HEK293T (cell line): ENCODE measurements around the gene TLE1.

ENCODE experiments used
- CTCF ChIA-PET: fragments of 350-600 bp; formaldehyde crosslinking; extraction: SDS; loops from one replicate; lab custom pipeline; 2021; ENCODE audit warnings: antibody characterized with exemption, inconsistent platforms; lab: Yijun Ruan, JAX
- POLR2A ChIA-PET: fragments of 350-600 bp; formaldehyde crosslinking; extraction: SDS; loops from one replicate; lab custom pipeline; 2020; ENCODE audit warnings: antibody characterized with exemption, inconsistent platforms; lab: Yijun Ruan, JAX
- DNase-seq: peaks from one replicate; pipeline ENCODE4 v3.0.0; 2012; ENCODE audit warnings: mixed read lengths; ENCODE audit errors: extremely low spot score
- ARNT ChIP-seq: fragments of 450-650 bp; IDR thresholded peaks from 2 replicates; pipeline ENCODE4 v1.6.1; 2017; ENCODE audit warnings: mild to moderate bottlenecking
- BHLHE40 ChIP-seq: fragments of 450-650 bp; IDR thresholded peaks from 2 replicates; pipeline ENCODE4 v1.6.1; 2016; ENCODE audit warnings: mild to moderate bottlenecking, moderate library complexity, borderline replicate concordance
- CTBP1 ChIP-seq: fragments of 450-650 bp; IDR thresholded peaks from 2 replicates; pipeline ENCODE4 v1.6.1; 2016; ENCODE audit warnings: borderline replicate concordance
- ELF4 ChIP-seq: fragments of 450-650 bp; IDR thresholded peaks from 2 replicates; pipeline ENCODE4 v1.6.1; 2017; ENCODE audit warnings: antibody characterized with exemption
- FOXA1 ChIP-seq: fragments of 450-650 bp; IDR thresholded peaks from 2 replicates; pipeline ENCODE4 v1.6.1; 2016; ENCODE audit warnings: mild to moderate bottlenecking
- FOXK2 ChIP-seq: fragments of 450-650 bp; IDR thresholded peaks from 2 replicates; pipeline ENCODE4 v1.6.1; 2016; ENCODE audit warnings: mild to moderate bottlenecking
- FOXM1 ChIP-seq: fragments of 450-650 bp; IDR thresholded peaks from 2 replicates; pipeline ENCODE4 v1.6.1; 2017; ENCODE audit warnings: mild to moderate bottlenecking, borderline replicate concordance
- HDGF ChIP-seq: fragments of 450-650 bp; IDR thresholded peaks from 2 replicates; pipeline ENCODE4 v1.6.1; 2017; ENCODE audit warnings: antibody characterized with exemption, borderline replicate concordance
- L3MBTL2 ChIP-seq: fragments of 450-650 bp; conservative IDR thresholded peaks from 2 replicates; pipeline ENCODE4 v1.6.1; 2016; ENCODE audit warnings: mild to moderate bottlenecking
- LEF1 ChIP-seq: fragments of 450-650 bp; IDR thresholded peaks from 2 replicates; pipeline ENCODE4 v1.6.1; 2017; ENCODE audit warnings: mild to moderate bottlenecking, borderline replicate concordance
- NFRKB ChIP-seq: fragments of 450-650 bp; IDR thresholded peaks from 2 replicates; pipeline ENCODE4 v1.6.1; 2016; ENCODE audit warnings: mild to moderate bottlenecking, moderate library complexity
- SP1 ChIP-seq: fragments of 450-650 bp; IDR thresholded peaks from 2 replicates; pipeline ENCODE4 v1.6.1; 2017
- SUZ12 ChIP-seq: fragments of 450-650 bp; IDR thresholded peaks from 2 replicates; pipeline ENCODE4 v1.6.1; 2016; ENCODE audit warnings: mild to moderate bottlenecking
- TARDBP ChIP-seq: fragments of 450-650 bp; IDR thresholded peaks from 2 replicates; pipeline ENCODE4 v1.6.1; 2016
- ZNF384 ChIP-seq: fragments of 450-650 bp; IDR thresholded peaks from 2 replicates; pipeline ENCODE4 v1.6.1; 2016
- TF ChIP-seq, protein P1 (sequence below): fragments of 450-650 bp; IDR thresholded peaks from 2 replicates; pipeline ENCODE4 v1.6.1; 2016

TLE1 gene

GRCh38 chr9:81602887-81603680 lies 86.3 kb downstream of the TLE1 start:
- no peak for DNase-seq
- TF ChIP-seq FOXA1 (no peak), ZNF384 (no peak), ELF4 (no peak), NFRKB (no peak), SP1 (no peak), LEF1 (no peak), SUZ12 (no peak), HDGF (no peak)
- CTCF ChIA-PET, result no interaction called here
- POLR2A ChIA-PET, result no interaction called here

- no peak for DNase-seq
- TF ChIP-seq BHLHE40 (no peak), FOXA1 (no peak), LEF1 (no peak), SUZ12 (no peak), ZNF384 (no peak), HDGF (no peak), L3MBTL2 (no peak), FOXK2 (no peak), TARDBP (no peak), SP1 (no peak), NFRKB (no peak), ARNT (no peak), ELF4 (no peak), FOXM1 (no peak), CTBP1 (no peak)
- TF ChIP-seq, protein P1, sequence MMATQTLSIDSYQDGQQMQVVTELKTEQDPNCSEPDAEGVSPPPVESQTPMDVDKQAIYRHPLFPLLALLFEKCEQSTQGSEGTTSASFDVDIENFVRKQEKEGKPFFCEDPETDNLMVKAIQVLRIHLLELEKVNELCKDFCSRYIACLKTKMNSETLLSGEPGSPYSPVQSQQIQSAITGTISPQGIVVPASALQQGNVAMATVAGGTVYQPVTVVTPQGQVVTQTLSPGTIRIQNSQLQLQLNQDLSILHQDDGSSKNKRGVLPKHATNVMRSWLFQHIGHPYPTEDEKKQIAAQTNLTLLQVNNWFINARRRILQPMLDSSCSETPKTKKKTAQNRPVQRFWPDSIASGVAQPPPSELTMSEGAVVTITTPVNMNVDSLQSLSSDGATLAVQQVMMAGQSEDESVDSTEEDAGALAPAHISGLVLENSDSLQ, result no peak
- POLR2A ChIA-PET, result interaction anchor here (0.6 kb wide), 1 partner anchor 38 kb away, joined by 4 read pairs; no protein-coding TSS in a partner anchor
- CTCF ChIA-PET, result no interaction called here
These were observed 87.4 kb downstream of the TLE1 start for GRCh38 chr9:81601639-81602623.

DNA sequence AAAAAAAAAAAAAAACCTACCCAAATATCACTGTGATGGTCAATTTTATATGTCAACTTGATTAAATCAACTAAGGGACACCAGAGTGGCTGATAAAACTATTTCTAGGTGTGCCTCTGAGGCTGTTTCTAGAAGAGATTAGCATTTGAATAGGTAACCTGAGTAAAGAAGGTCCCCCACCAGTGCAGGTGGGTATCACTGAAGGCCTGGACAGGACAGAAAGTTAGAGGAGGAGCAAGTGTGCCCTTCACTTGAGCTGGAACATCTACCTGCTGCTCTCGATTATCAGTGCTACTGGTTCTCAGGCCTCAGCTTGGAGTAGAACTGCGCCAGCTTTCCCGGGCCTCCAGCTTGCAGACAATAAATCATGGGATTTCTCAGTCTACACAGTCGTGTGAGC lies 88.7 kb downstream of the TLE1 start:
- CTCF ChIA-PET, result no interaction called here
- POLR2A ChIA-PET, result no interaction called here

DNA sequence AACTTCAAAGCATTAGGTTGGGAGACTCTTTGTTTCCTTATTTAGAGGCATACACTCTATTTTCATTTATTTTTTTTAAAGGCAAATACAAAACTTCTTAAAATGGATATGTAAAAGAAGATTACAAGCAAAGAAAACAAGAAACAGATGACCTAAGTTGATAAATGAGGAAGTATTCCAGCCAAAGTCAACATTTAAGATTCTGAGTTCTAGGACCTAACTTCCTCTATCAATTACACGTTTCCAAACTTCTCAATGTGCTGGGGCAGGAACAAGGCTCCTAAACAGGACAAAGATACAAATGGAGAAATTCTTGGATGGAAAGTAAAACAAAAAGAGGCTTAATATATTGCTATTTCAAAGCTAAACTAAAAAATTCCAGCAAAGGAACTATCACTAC lies 89.5 kb downstream of the TLE1 start:
- DNase-seq, result no peak
- ChIA-PET POLR2A (no interaction called here), CTCF (no interaction called here)
- TF ChIP-seq CTBP1 (no peak), SUZ12 (no peak), FOXM1 (no peak), FOXA1 (no peak), ZNF384 (no peak), LEF1 (no peak), ARNT (no peak), BHLHE40 (no peak), ELF4 (no peak), FOXK2 (no peak), SP1 (no peak), NFRKB (no peak), TARDBP (no peak), HDGF (no peak)
- TF ChIP-seq, protein P1, result no peak

More for the DNA sequence above, 88.7 kb downstream of the TLE1 start:
- DNase-seq, result no peak
- no peak for TF ChIP-seq ZNF384
- TF ChIP-seq FOXK2, result no peak
- TF ChIP-seq HDGF, result no peak
- no peak for TF ChIP-seq LEF1
- no peak for TF ChIP-seq L3MBTL2

- POLR2A ChIA-PET, result no interaction called here
- CTCF ChIA-PET, result no interaction called here
- TF ChIP-seq SUZ12, result no peak
- no peak for TF ChIP-seq ELF4
- TF ChIP-seq NFRKB, result no peak
- TF ChIP-seq, protein P1, result no peak
- no peak for TF ChIP-seq TARDBP
- TF ChIP-seq BHLHE40, result no peak
- no peak for TF ChIP-seq FOXM1
- no peak for TF ChIP-seq LEF1
- no peak for TF ChIP-seq FOXA1
- no peak for TF ChIP-seq HDGF
- no peak for TF ChIP-seq SP1
- no peak for TF ChIP-seq CTBP1
- no peak for TF ChIP-seq L3MBTL2
- no peak for TF ChIP-seq ARNT
- no peak for TF ChIP-seq ZNF384
- DNase-seq, result no peak
These were observed 90.5 kb downstream of the TLE1 start for GRCh38 chr9:81598811-81599210.

DNA sequence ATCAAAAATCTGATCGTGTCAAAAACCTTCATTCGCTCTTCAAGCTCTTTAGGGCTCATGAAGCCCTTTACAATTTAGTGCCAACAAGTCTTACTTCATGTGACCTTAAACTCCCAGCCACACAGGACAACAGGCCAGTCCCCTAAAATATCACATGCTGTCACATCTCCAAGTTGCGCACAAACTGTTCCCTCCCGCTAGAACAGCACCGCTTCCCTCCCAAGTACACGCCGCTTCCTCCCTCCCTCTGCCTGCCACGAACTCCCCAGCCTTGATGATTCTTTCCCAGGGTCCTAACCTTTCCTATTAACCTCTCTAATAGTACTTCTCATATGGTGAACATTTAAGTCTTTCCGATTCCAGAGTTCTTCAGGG lies 91.2 kb downstream of the TLE1 start:
- POLR2A ChIA-PET, result no interaction called here
- no peak for DNase-seq
- TF ChIP-seq L3MBTL2 (no peak), SP1 (no peak), NFRKB (no peak)
- CTCF ChIA-PET, result no interaction called here
